ENCODE results near the gene STYXL1.
A peak's percentile ranks its signal among the peaks of the same experiment; 100 is the strongest.

The STYXL1 gene

DNA sequence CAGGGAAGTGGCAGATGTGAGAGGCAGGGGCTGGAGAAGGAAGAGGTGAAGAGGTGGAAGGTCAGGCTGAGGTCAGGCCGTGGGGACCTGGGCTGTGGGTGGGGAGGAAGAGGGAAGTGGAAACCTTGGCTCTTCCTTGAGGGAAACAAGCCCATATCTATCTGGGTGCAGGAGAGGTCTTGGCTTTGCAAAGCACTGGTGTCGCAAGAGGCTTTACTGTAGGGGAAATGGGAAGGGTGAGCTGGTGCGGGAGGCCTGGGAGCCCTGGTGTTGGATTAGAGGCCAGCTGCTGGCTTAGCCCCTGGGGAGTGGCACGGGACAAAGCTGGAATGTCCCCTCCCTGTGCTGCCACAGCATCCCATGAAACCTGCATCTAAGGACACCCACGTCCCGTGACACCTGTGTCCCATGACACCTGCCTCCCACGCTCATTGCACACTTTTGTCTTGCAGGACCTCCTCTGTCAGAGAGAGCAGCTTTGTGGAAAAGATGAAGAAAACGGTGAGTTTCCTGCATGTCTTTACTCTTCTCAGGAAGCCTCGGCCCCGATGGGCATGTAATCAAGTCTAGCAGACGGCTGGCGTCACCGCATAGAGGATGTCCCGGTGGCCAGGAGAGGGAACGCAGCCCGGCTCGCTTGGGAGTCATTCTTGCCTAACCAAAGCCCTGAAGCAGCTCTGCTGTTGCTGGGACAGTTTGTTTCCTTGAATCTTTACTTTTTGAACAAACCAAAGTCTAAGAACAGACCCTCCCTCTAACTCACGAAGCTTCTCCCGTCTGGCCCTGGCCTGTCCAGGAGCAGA lies 75.6 kb downstream of the STYXL1 start:
- DNase-seq = no peak

DNA sequence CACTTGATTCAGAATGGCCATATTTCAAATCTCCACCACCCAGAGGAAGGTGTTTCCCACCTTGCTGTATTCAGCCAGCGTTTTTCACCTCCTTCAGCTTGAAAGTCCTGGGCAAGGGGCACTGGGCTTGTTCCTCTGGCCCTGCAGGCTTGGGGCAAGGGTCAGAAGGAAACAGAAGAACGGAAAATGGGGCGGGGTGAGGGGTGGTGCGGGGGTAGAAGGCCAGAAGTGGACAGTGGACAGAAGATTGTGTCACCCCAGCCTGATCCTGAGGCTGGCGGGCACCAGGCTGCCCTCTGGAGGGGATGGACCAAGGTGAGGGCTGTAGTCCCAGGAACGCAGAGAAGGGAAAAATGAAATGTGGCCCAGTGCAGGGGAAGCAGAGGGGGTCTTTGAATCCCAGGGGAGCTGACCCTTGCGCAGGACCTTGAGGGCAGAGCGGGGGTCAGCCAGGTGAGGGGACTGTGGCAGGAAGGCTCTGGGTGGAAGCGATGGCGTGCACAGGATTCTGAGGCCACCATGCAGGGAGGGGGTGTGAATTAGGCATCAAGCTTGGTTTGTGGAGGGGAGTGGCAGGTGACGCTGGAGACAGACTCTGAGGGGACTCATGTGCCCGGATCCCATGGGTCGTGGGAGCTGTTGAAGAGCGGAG lies 76.4 kb downstream of the STYXL1 start:
- no peak for DNase-seq

DNA sequence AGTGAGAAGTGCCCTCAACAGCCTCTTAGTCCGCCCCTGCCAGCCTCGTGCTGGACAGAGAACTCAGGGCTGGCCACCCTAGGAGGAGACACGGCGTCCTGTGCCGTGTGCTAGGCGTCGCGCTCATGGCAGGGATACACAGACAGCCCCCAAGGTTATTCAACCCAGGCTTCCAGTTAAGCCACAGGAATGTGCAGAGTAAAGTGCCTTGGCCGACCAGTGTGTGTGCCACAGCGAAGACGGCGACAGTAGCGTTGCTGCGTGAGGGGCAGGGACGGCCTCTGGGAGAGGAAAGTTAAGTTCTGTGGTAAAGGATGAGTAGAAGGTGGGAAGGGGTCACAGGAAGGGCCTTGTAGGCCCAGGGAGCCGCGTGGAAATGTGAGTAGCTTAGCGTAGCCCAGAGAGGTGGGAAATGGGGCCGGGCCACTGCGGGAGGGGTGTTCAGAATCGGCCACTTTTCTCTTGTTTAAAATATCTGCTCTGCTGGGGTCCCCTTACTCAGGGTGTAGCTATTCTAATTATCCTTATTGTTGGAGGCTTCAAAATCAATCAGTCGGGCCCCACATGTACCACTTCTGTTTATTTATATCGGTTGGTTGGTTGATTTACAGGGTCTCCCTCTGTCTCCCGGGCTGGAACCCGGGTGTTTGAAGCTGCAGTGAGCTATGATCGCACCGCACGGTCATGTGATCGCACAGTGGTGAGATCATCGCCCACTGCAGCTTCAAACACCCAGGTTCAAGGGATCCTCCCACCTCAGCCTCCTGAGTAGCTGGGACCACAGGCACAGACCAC lies 77.9 kb downstream of the STYXL1 start:
- no peak for DNase-seq

DNA sequence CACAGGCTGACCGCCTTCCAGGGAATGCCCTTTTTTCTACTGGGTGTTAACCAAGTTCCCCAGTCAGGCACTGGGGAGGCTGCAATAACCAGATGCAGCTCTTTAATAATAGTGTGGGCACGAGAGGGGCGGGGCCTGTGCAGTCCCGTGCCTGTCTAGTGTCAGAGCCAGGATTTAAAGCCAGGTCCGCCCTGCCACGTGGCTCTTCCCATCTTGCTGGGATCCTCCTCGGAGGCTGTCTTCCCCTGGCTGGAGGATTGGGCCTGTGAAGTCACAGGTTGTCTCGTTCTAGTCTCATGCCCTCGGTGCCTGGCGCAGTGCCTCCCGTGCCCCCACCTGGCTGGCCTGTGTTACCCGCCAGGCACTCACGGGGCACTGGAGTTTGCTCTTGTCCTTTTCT lies 78.6 kb downstream of the STYXL1 start:
- DNase-seq = peak; percentile 28

DNA sequence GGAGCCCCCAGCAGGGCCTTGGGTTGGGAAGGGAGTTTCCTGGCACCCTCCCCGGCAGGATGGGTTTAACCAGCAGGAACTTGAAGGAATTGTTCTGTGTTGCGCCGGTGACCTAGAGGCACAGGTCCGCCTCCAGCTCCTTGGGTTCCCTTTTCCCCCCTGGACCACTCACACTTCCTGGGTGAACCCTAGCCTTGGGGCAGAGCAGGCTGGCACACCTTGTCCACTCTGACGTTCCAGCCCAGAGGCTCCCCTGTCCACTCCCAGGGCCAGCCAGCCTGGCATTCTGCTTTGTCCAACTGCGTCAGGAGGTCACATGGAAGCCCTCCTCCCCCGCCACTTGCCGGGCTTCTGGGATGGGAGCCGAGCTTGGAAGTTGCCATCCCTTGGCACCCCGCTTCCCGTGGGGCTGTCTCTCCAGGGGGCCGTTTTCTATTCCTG lies 79.2 kb downstream of the STYXL1 start:
- no peak for DNase-seq

DNA sequence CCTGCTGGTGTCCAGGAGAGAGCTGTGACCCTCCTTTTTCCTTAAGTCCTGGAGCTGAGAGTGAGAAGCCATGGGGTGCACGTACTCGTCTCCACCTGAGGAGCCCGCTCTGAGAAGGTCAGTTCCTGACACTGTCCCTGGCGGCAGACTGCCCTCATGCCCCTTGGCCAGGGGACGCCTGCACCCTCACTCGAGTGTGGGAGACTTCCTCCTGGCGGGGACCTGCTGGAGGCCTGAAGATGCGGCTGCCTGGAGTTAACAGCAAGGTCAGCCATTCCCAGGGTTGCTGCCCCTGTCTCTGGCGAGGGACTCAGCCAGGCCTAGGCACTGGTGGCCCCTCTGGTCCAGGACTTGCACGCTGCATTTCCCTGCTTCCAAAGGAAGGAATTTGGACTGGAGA lies 79.8 kb downstream of the STYXL1 start:
- DNase-seq = no peak

DNA sequence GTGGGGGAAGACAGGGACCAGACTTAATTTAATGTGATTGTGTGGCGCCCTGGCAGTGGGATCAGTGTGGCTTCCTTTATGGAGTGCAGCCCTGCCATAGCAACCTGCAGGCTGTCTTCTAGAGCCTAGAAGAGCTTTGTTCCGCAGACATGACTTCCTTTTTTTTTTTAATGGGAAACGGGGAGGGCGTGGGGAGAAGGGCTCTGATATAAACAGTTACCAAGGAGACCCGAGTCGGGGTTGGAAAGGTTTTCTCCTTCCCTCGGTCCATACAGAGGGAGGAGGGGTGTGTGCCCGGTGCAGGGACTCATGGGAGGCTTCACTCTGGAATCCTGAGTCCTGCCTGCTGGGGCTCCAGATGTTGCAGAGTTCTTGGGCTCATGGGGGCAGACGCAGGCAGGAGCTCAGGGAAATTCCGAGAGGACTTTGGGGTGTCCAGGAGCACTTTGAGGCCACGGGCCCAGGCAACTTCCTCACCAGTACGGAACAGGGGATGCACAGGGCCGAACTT lies 80.3 kb downstream of the STYXL1 start:
- peak; percentile 68 for DNase-seq

DNA sequence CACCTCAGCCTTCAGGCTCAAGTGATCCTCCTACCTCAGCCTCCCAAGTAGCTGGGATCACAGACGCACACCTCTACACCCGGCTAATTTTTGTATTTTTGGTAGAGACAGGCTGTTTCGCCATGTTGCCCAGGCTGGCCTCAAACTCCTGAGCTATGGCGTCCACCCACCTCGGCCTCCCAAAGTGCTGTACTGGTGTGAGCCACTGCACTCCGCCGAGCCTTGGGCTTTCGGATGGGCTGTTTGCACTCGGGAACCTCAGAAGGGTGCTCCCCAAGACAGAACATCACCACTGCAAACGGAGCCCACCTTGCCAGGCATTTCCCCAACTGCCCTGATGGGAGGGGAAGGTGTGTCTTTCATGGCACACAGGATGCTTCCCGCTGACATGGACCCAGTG lies 80.7 kb downstream of the STYXL1 start:
- DNase-seq = no peak

DNA sequence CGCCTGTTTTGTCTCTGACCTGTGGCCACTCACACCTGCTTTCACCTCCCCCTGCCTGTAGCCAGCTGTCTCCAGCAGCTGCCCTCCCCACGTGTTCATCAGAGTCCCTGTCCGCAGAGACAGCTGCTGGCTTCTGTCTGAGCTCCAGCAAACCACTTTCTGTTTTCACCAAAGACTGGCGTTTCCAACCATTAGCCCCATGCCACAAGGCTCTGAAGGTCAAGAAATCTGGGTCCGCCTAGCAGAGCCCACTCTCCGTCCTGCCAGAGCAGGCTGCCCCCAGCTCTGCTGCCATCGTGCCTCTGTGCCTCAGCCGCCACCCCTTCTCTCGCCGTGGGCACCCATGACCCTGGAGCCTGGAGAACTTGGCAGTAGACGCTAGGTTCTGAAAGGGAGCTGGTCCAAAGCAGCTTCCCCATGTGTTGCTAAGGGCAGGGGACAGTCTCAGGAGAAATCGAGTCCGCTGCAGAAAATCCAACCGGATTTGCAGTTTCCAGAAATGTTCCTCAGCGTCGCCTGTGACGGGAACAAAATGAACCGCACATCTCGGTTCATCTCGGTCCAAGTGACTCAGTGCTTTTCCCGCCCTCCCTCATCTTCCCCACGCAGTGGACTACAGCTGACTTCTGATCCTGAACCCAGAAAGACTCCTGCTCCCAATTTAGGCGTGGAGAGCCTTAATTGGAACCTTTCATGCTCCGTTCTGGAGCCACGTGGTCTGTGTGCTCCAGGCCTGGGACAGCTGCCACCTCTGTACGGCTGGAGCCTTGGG lies 81.4 kb downstream of the STYXL1 start:
- DNase-seq = no peak

DNA sequence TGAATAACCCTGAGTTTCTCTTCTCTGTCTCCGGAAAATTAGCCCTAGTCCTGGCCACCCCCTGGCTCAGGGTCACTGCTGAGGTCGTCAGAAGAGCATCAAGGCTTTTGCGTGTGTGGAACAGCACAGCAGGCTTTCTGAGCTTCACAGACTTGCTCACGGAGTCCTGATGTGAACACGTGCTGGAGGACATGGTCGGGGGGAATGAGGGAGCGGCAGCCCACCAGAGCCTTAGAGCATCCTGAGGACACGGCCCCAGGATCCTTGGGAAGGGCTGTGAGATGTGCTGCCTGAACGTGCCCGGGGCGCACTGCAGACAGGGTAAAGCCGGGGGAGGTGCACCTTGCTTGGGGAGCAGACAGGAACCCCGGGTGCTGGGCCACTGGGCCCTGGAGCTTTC lies 82.2 kb downstream of the STYXL1 start:
- DNase-seq = no peak

DNA sequence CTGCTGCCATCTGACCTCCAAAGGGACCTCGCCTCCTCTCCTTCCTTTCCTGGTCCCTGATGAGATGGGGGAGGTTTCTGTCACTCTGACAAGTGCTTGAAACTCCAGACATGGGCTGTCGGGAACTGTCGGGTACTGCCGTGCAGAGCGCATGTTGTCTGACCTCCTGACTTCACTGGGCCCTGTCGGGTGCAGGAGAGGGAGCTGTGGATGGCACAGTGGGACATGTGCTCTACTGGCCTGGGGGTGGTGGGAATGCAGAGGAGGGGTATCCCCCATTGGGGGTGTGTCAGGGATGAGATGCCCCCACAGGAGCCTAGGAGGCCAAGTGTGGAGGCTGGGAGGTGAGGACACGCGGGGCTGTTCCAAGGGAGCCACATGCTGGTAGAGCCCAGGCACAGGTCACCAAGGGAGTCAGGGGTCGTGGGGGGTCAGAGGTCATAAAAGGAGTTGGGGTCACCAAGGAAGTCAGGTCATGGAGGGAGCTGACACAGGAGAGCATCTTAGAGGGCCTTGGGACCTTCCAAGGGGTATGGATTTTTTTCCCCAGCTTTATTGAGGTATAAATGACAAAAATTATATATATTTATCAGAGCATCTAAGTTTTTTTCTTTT lies 84.3 kb downstream of the STYXL1 start:
- peak; percentile 56 for DNase-seq

DNA sequence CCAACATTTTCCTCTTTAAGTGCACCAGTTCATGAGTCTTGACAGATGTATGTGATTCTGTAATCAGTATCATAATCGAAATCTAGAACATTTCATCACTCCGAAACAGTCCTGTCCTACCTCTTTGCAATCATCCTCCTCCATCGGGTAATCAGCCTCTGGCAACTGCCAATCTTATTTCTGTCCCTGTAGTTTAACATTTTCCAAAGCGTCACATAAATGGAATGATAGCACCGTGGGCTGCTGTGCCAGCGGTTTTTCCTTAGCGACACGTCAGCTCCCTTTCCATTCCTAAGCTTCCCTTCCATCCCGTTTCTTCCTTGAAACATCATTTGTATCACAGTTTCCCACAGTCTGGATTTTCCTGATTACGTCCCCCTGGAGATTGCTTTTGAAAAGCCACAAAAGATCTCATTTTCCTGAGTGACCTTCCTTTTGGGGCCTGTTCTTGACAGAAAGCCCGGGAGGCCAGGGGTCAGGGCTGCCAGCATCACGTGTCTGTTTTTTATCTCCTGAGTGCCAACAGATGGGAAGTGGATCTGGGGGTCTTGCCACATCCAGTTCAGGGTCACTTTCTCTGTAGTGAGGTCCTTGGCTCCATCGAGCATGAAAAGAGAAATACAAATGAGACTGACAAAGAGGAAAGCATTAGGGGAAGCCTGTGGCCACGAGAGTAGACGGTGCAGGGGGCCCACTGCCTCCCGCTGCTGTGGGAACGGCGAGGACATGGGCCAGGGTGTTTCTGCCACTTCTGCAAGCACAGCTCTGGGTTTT lies 85.0 kb downstream of the STYXL1 start:
- peak; percentile 56 for DNase-seq

DNA sequence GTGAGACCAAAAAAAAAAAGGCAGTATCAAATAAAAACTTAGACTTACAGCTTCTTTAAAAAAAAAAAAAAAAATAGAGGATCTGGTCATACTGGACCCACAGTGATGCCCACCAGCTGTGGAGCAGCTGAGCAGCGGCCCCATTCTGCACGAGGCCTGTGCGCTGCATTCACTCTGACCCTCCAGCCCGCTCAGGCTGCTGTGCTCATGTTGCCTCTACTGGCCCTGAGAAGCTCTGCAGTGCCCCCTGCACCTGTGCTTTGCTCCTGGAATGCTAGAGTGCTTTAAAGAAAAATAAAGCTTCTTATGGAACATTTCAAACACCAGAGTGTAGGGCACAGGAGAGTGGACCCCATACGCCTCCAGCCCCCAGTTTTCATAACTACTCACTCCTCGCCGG lies 86.6 kb downstream of the STYXL1 start:
- DNase-seq = no peak

DNA sequence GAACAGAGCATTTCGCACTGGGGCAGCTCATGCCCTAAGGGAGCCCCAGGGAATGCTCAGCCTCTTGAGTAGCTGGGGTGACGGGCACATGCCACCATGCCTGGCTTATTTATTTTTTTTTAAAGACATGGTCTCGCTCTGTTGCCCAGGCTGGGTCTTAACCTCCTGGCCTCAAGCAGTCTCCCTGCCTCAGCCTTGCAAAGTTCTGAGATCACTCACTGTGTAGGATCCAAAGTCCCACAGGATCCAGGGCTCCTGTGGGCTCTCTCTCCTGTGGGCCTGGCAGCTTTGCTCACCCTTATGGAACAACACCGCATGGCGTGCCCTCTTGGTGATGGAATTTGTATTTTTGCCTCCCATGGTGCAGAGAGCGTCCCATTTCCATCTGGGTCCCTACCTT lies 87.4 kb downstream of the STYXL1 start:
- DNase-seq = no peak

DNA sequence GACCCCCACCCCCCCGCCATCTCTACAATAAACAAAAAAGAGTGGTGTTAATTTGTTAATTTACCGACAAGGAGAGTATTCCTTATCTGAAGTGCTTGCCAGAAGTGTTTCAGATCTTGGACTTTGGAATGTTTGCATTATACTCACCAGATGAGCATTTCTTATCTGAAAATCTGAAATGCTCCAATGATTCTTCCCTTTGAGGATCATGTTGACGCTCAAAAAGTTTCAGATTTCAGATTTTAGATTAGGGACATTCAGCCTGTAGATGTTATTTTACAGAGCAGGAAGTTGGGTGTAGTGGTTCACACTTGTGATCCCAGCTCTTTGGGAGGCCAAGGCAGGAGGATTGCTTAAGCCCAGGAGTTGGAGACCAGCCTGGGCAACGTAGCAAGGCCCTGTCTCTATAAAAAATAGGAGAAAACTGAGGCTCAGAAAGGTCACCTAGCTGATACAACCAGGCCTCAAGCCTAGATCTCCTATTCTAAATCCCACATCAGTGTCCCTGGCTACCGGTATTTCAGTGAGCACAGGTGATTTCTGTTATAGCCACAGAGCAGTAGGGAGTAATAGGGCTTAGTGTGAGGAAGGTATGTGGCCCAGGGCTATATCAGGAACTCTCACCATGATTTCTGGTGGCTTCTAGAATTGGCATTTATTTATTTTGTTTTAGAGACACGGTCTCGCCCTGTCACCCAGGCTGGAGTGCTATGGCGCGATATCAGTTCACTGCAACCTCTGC lies 88.8 kb downstream of the STYXL1 start:
- DNase-seq = no peak

DNA sequence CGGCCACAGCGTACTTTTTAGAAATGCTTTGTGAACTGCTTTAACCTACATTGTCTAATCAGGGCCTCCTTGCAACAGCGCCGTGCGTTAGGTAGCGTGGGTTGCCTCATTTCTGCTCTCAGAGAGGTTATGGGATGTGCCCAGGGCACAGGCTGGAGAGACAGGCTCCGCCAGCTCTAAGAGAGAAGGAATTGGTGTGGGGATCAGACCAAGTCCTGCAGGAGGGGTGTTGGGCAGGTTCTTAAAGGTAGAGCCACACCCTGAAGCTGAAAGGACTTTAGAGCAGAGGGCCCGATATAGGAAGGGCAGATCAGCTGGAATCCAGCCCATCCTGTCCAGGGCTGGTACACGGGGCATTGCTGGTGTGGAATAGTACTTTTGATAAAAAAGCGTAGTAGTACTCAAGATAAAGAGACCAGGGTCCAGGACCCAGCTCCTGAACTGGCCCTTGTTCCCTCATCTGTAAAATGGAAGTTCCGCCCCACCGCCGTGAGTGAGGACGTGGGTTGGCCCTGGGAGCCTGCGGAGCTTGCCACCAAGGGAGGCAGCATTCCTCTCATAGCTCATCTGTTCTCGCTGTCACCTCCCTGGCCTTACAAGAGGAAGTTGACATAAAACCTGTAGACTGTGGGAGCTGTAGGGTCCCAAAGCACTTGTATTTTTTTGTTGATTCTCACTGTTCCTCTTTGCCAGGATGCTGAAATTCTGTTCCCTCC lies 90.6 kb downstream of the STYXL1 start:
- no peak for DNase-seq

DNA sequence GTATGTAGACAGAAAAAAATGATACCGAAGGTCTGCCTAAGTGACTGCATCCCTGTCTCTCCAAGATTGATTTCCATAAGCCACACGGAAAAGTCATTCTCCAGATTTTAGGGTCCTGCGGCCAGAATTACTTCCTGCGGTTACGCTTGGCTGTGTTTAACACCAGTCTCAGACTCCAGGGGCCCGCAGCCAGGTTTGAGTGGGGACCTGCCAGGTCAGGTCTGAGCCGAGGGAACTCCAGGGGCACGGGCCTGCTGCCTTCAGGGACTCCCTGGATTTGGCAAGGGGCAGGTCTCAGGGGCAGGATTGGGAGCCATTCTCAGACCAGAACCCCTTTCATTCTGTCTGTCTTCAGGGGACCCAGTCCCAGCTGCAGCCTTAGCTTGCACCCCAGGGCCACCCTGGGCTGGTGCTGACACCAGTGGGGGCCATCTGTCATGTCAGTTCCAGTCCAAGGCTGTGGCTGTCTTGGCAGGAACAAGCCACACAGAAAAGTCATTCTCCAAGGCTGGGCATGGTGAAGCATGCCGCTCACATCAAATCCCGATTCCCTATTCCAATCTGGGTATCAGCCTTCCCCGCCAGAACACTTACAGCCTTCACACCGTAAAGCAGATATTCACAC lies 92.4 kb downstream of the STYXL1 start:
- DNase-seq = no peak

DNA sequence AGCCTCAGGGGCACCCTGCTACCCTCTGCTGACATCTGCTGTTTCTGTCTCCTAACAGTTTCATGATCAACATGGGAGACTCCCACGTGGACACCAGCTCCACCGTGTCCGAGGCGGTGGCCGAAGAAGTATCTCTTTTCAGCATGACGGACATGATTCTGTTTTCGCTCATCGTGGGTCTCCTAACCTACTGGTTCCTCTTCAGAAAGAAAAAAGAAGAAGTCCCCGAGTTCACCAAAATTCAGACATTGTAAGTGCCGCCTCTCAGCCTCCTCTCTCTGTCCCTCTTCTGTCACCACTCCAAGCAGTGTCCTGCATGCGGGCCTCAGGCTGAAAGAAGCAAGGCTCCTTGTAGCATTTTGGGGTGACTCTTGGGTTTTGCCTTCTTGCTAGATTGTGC lies 93.9 kb downstream of the STYXL1 start:
- DNase-seq = no peak

DNA sequence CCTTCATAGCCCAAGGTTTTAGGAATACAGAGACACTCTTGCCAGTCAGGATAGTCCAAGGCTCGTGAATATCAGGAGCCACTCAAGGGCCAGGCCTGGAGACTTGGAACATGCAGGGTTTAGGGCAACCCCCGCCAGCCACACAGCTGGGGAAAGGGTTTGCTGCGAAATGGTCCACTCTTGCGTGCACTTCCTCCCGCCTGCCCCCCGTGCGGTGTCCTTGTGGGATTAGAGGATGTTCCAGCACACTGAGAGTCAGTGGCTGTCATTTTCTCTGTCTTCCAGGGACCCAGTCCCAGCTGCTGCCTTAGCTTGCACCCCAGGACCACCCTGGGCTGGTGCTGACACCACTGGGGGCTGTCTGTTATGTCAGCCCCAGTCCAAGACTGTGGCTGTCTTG lies 94.4 kb downstream of the STYXL1 start:
- no peak for DNase-seq

DNA sequence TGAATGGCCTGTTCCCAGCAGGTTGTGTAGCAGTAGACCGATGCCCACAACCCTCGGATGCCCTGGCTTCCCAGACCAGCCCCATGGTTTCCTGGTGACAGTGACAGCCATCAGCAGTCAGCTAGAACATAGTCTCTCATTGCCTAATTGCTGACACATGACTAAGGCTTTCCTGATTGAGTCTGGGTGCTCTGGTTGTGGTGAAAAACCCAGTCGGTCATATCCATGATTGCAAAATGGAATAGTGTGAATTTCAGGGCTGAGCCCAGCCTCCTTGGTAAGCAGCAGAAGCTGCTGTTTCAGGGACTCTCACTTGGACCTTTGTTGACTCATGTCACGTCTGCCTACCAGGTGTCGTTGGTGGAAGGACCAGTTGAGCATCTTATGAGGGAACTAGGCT lies 96.3 kb downstream of the STYXL1 start:
- DNase-seq = no peak

Measured in NCI-H2227 treated with DMSO at 0.1 percent for 48 hours (cell line).